HepG2 (cell line): ENCODE measurements around the gene CDC34. TPM values are rescaled to one million over a fixed set of nuclear protein-coding genes. Genes with fewer than 3 reads are reported as not detected.
A peak's percentile ranks its signal among the peaks of the same experiment; 100 is the strongest.

Experiments used
- CENPT ChIP-seq: sonication (generic); formaldehyde crosslinking; IDR thresholded peaks from 2 replicates; pipeline ENCODE4 v1.8.0; 2022; ENCODE audit warnings: low read depth, mild to moderate bottlenecking, moderate library complexity, missing genetic modification reagents
- DNMT1 ChIP-seq: sonication (generic); formaldehyde crosslinking; IDR thresholded peaks from 2 replicates; pipeline ENCODE4 v1.5.1; 2020; ENCODE audit warnings: mild to moderate bottlenecking, missing genetic modification reagents
- HDAC2 ChIP-seq: sonication (generic); formaldehyde crosslinking; IDR thresholded peaks from 2 replicates; pipeline ENCODE4 v1.4.0; 2020; ENCODE audit warnings: missing genetic modification reagents
- HNF4A ChIP-seq: sonication (generic); formaldehyde crosslinking; IDR thresholded peaks from 2 replicates; pipeline ENCODE4 v1.4.0; 2020; ENCODE audit warnings: missing genetic modification reagents
- HOXA5 ChIP-seq: sonication (generic); formaldehyde crosslinking; IDR thresholded peaks from 2 replicates; pipeline ENCODE4 v1.4.0; 2020; ENCODE audit warnings: missing genetic modification reagents
- HOXA9 ChIP-seq: sonication (generic); formaldehyde crosslinking; IDR thresholded peaks from 2 replicates; pipeline ENCODE4 v1.8.1; 2022; ENCODE audit warnings: missing genetic modification reagents, mild to moderate bottlenecking, moderate library complexity, borderline replicate concordance
- MEIS1 ChIP-seq: sonication (generic); formaldehyde crosslinking; IDR thresholded peaks from 2 replicates; pipeline ENCODE4 v1.9.0; 2021; ENCODE audit warnings: mild to moderate bottlenecking, missing genetic modification reagents, moderate library complexity, borderline replicate concordance
- POLR2AphosphoS5 ChIP-seq: IDR thresholded peaks from 2 replicates; pipeline ENCODE4 v1.6.1; 2012; ENCODE audit warnings: low read depth, low read length
- ZFX ChIP-seq: sonication (generic); formaldehyde crosslinking; IDR thresholded peaks from 2 replicates; pipeline ENCODE4 v1.4.0; 2020; ENCODE audit warnings: mild to moderate bottlenecking, low read depth, missing genetic modification reagents, moderate library complexity
- ZFY ChIP-seq: sonication (generic); formaldehyde crosslinking; IDR thresholded peaks from 2 replicates; pipeline ENCODE4 v1.4.0; 2020; ENCODE audit warnings: missing genetic modification reagents
- ZNF24 ChIP-seq: fragments of 450-650 bp; IDR thresholded peaks from 2 replicates; pipeline ENCODE4 v1.6.1; 2017; ENCODE audit warnings: antibody characterized with exemption, mild to moderate bottlenecking
- ZNF543 ChIP-seq: sonication (generic); formaldehyde crosslinking; IDR thresholded peaks from 2 replicates; pipeline ENCODE4 v1.4.0; 2020; ENCODE audit warnings: mild to moderate bottlenecking, missing genetic modification reagents
- ZNF782 ChIP-seq: sonication (generic); formaldehyde crosslinking; IDR thresholded peaks from 2 replicates; pipeline ENCODE4 v1.4.0; 2020; ENCODE audit warnings: missing genetic modification reagents, mild to moderate bottlenecking, borderline replicate concordance
- ZSCAN29 ChIP-seq: sonication (generic); formaldehyde crosslinking; conservative IDR thresholded peaks from 2 replicates; pipeline ENCODE4 v1.4.0; 2020; ENCODE audit warnings: mild to moderate bottlenecking, missing genetic modification reagents
- polyA plus RNA-seq, 8 experiments: library from polyadenylated mRNA; depleted of rRNA in 3 of 8; stranded (reverse) in 7 of 8; unstranded in 1 of 8; fragments of >200 nt; fragmentation: Illumina TruSeq in 4 of 8; extraction: Trizol in 4 of 8; gene quantifications; 2 replicates each; pipeline versions ENCODE4 v1.2.1 to v1.2.3, GENCODE V29; 2011 to 2016; ENCODE audit warnings: low read depth in 4 of 8, missing spikeins in 1 of 8, mixed read lengths in 1 of 8; ENCODE audit not compliant: insufficient read depth in 1 of 8
- total RNA-seq, 5 experiments: library from RNA; depleted of rRNA; stranded (reverse); fragments of >200 nt; fragmentation: Illumina TruSeq; extraction: Trizol; gene quantifications; 2 replicates each; pipeline ENCODE4 v1.2.3, GENCODE V29; 2016; ENCODE audit warnings: low read depth in 1 of 5
- TF ChIP-seq, protein P1 (sequence below): IDR thresholded peaks from 2 replicates; pipeline ENCODE4 v1.6.1; 2018; ENCODE audit warnings: missing genetic modification reagents

The CDC34 gene
- total and polyA plus RNA-seq, 2 of the 13 experiments (the other 11 are each of a cell fraction or from before 2014, with no cell fraction given) = 138 to 150 TPM

- peak; percentile 39; the same call in 1 of the 2 replicates for TF ChIP-seq HNF4A (CRISPR knock-in tag)
- TF ChIP-seq MEIS1 (CRISPR knock-in tag) = 0 out of 2 replicates have a peak, but pooled peaks have one; percentile 22
- no peak for TF ChIP-seq ZSCAN29 (CRISPR knock-in tag)
- TF ChIP-seq HDAC2 (CRISPR knock-in tag) = 0 out of 2 replicates have a peak, but pooled peaks have one; percentile 33
- peak; percentile 54 for TF ChIP-seq ZFX (CRISPR knock-in tag)
- no peak for TF ChIP-seq DNMT1
- TF ChIP-seq ZNF24 = no peak
- TF ChIP-seq POLR2AphosphoS5 = 0 out of 2 replicates have a peak, but pooled peaks have one; percentile 20
- TF ChIP-seq ZNF543 (CRISPR knock-in tag) = 0 out of 2 replicates have a peak, but pooled peaks have one; percentile 33
- peak; percentile 41; the same call in 1 of the 2 replicates for TF ChIP-seq ZNF782
- TF ChIP-seq CENPT (CRISPR knock-in tag) = no peak
- 0 out of 2 replicates have a peak, but pooled peaks have one; percentile 6 for TF ChIP-seq HOXA5 (CRISPR knock-in tag)
- TF ChIP-seq HOXA9 (CRISPR knock-in tag) = no peak
- TF ChIP-seq, protein P1, sequence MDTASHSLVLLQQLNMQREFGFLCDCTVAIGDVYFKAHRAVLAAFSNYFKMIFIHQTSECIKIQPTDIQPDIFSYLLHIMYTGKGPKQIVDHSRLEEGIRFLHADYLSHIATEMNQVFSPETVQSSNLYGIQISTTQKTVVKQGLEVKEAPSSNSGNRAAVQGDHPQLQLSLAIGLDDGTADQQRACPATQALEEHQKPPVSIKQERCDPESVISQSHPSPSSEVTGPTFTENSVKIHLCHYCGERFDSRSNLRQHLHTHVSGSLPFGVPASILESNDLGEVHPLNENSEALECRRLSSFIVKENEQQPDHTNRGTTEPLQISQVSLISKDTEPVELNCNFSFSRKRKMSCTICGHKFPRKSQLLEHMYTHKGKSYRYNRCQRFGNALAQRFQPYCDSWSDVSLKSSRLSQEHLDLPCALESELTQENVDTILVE (CRISPR knock-in tag) = no peak
- TF ChIP-seq ZFY (CRISPR knock-in tag) = 0 out of 2 replicates have a peak, but pooled peaks have one; percentile 31
Measured at GRCh38 chr19:574658-575526, 43.3 kb downstream of the CDC34 start (continued).
